Measurements from ENCODE around the gene ABCA8. TPM values are rescaled to one million over a fixed set of nuclear protein-coding genes. Genes with fewer than 3 reads are reported as not detected.
"Not testable (repeated sequence)": the region's sequence is repeated elsewhere in the genome, so short reads cannot be mapped to it uniquely, and the experiment has no call there.

The ABCA8 gene
- total and polyA plus RNA-seq, 4 donors, result 2.7 to 187 (median 7.8) TPM

GRCh38 chr17:68954146-68954896 lies 871 bp downstream of the ABCA8 start:
- H3K4me3 ChIP-seq, result no peak overlapping the region
- H3K27me3 ChIP-seq (ENCODE audit: control insufficient read depth in 3 of 3, insufficient read depth in 3 of 3, low read length in 2 of 3), result no peaks in the 10 kb centered on the region
- 58 to 79% methylated on average over 4 of the region's 4 CpGs for WGBS, 2 donors
- H3K9ac ChIP-seq (ENCODE audit: insufficient read depth in 1 of 2, low read length in 2 of 2), result peak overlapping the region; percentile 41 to 86
- no peaks in the 10 kb centered on the region for H3K9me3 ChIP-seq (ENCODE audit: control insufficient read depth in 4 of 4, insufficient read depth in 3 of 4, low read length in 3 of 4)
- DNase-seq (peak in 2 of 3 donors; percentile 73 to 75), ATAC-seq (ENCODE audit: insufficient read depth, low FRiP score) (no peak)
- peak overlapping the region in 1 of 2 donors; percentile 53 for H3K27ac ChIP-seq (ENCODE audit: low read depth in 1 of 2, low read length in 1 of 2)
- H3K4me1 ChIP-seq (ENCODE audit: control insufficient read depth in 5 of 5, insufficient read depth in 5 of 5, low read length in 5 of 5), result peaks cover 0 to 16% (median 8%) of the 10 kb centered on the region in 5 donors
- H3K36me3 ChIP-seq (ENCODE audit: control insufficient read depth in 4 of 4, insufficient read depth in 4 of 4, low read length in 4 of 4), result peaks cover 0 to 5% (median 2%) of the 10 kb centered on the region in 4 donors
- TF ChIP-seq CTCF (IDR thresholded peaks at IDR 0.05; ENCODE audit: control extremely low read depth, extremely low read depth), result no peak

GRCh38 chr17:68953340-68953997 lies 1.7 kb downstream of the ABCA8 start:
- ATAC-seq (ENCODE audit: insufficient read depth, low FRiP score) (no peak), DNase-seq (peak in 2 of 3 donors; percentile 25 to 43)
- peak overlapping the region in 1 of 2 donors; percentile 59 for H3K27ac ChIP-seq (ENCODE audit: low read depth in 1 of 2, low read length in 1 of 2)
- H3K4me3 ChIP-seq, result no peak overlapping the region
- TF ChIP-seq CTCF (IDR thresholded peaks at IDR 0.05; ENCODE audit: control extremely low read depth, extremely low read depth), result no peak
- peak overlapping the region; percentile 28 to 55 for H3K9ac ChIP-seq (ENCODE audit: insufficient read depth in 1 of 2, low read length in 2 of 2)
- H3K4me1 ChIP-seq (ENCODE audit: control insufficient read depth in 5 of 5, insufficient read depth in 5 of 5, low read length in 5 of 5), result peaks cover 0 to 16% (median 8%) of the 10 kb centered on the region in 5 donors
- no peaks in the 10 kb centered on the region for H3K27me3 ChIP-seq (ENCODE audit: control insufficient read depth in 3 of 3, insufficient read depth in 3 of 3, low read length in 2 of 3)
- no peaks in the 10 kb centered on the region for H3K9me3 ChIP-seq (ENCODE audit: control insufficient read depth in 4 of 4, insufficient read depth in 3 of 4, low read length in 3 of 4)
- H3K36me3 ChIP-seq (ENCODE audit: control insufficient read depth in 4 of 4, insufficient read depth in 4 of 4, low read length in 4 of 4), result peaks cover 0 to 5% (median 2%) of the 10 kb centered on the region in 4 donors
- 87% methylated on average over 4 of the region's 4 CpGs for WGBS, 2 donors

GRCh38 chr17:68950725-68951124 lies 4.5 kb downstream of the ABCA8 start:
- peaks cover 0 to 12% (median 8%) of the 10 kb centered on the region in 5 donors for H3K4me1 ChIP-seq (ENCODE audit: control insufficient read depth in 5 of 5, insufficient read depth in 5 of 5, low read length in 5 of 5)
- peaks cover 0 to 7% (median 2%) of the 10 kb centered on the region in 4 donors for H3K36me3 ChIP-seq (ENCODE audit: control insufficient read depth in 4 of 4, insufficient read depth in 4 of 4, low read length in 4 of 4)
- ATAC-seq (ENCODE audit: insufficient read depth, low FRiP score), result no peak
- H3K27ac ChIP-seq (ENCODE audit: low read depth in 1 of 2, low read length in 1 of 2), result peak overlapping the region in 1 of 2 donors; percentile 10
- no peaks in the 10 kb centered on the region for H3K27me3 ChIP-seq (ENCODE audit: control insufficient read depth in 3 of 3, insufficient read depth in 3 of 3, low read length in 2 of 3)
- no peak for TF ChIP-seq CTCF (IDR thresholded peaks at IDR 0.05; ENCODE audit: control extremely low read depth, extremely low read depth)
- no peak for DNase-seq
- WGBS, 2 donors, result 81 to 88% methylated on average over 4 of the region's 4 CpGs
- H3K9me3 ChIP-seq (ENCODE audit: control insufficient read depth in 4 of 4, insufficient read depth in 3 of 4, low read length in 3 of 4), result peaks cover 0 to 2% (median 0%) of the 10 kb centered on the region in 4 donors
- no peak overlapping the region for H3K4me3 ChIP-seq
- H3K9ac ChIP-seq (ENCODE audit: insufficient read depth in 1 of 2, low read length in 2 of 2), result no peak overlapping the region

GRCh38 chr17:68947868-68948267 lies 7.3 kb downstream of the ABCA8 start:
- WGBS, 2 donors, result 88 to 96% methylated on average over 1 of the region's 1 CpG
- H3K27ac ChIP-seq (ENCODE audit: low read depth in 1 of 2, low read length in 1 of 2); DNase-seq; H3K27me3 ChIP-seq (ENCODE audit: control insufficient read depth in 3 of 3, insufficient read depth in 3 of 3, low read length in 2 of 3); H3K4me1 ChIP-seq (ENCODE audit: control insufficient read depth in 5 of 5, insufficient read depth in 5 of 5, low read length in 5 of 5); H3K9ac ChIP-seq (ENCODE audit: insufficient read depth in 1 of 2, low read length in 2 of 2); H3K4me3 ChIP-seq; H3K9me3 ChIP-seq (ENCODE audit: control insufficient read depth in 4 of 4, insufficient read depth in 3 of 4, low read length in 3 of 4); ATAC-seq (ENCODE audit: insufficient read depth, low FRiP score); H3K36me3 ChIP-seq (ENCODE audit: control insufficient read depth in 4 of 4, insufficient read depth in 4 of 4, low read length in 4 of 4): not testable (repeated sequence)
